Hepatocyte (in vitro differentiated cells): ENCODE results near the gene DENND6A.

Experiments
- EZH2 ChIP-seq: fragments of 200-600 bp; sonication (generic); IDR thresholded peaks from 2 replicates; pipeline ENCODE4 v1.6.1; 2016; ENCODE audit warnings: antibody characterized with exemption, mild to moderate bottlenecking, borderline replicate concordance
- EZH2phosphoT487 ChIP-seq: fragments of 200-600 bp; sonication (generic); IDR thresholded peaks from one replicate; pipeline ENCODE4 v1.6.1; 2018; ENCODE audit warnings: antibody characterized with exemption, mild to moderate bottlenecking, low read depth, moderate library complexity; ENCODE audit not compliant: unreplicated experiment, severe bottlenecking
- TF ChIP-seq, protein P1 (sequence below): fragments of 200-600 bp; sonication (generic); IDR thresholded peaks from 2 replicates; pipeline ENCODE4 v1.5.1; 2016; ENCODE audit warnings: antibody characterized with exemption, mild to moderate bottlenecking; ENCODE audit not compliant: poor library complexity

DNA sequence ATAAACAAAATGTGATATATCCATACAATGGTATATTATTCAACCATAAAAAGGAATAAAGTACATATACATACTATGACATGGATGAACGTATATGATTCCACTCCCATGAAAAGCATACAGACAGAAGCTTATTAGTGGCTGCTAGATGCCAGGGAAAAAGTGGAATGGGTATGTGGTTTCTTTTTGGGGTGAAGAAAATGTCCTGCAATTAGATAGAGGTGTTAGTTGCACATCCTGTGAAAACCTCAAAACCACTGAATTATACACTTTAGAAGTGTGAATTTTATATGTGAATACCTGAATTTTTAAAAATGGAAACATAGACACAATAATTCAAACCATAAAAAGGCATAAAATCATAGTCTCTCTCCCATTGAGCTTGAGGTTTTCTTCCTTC, 11.2 kb downstream of the DENND6A start:
- TF ChIP-seq, protein P1, sequence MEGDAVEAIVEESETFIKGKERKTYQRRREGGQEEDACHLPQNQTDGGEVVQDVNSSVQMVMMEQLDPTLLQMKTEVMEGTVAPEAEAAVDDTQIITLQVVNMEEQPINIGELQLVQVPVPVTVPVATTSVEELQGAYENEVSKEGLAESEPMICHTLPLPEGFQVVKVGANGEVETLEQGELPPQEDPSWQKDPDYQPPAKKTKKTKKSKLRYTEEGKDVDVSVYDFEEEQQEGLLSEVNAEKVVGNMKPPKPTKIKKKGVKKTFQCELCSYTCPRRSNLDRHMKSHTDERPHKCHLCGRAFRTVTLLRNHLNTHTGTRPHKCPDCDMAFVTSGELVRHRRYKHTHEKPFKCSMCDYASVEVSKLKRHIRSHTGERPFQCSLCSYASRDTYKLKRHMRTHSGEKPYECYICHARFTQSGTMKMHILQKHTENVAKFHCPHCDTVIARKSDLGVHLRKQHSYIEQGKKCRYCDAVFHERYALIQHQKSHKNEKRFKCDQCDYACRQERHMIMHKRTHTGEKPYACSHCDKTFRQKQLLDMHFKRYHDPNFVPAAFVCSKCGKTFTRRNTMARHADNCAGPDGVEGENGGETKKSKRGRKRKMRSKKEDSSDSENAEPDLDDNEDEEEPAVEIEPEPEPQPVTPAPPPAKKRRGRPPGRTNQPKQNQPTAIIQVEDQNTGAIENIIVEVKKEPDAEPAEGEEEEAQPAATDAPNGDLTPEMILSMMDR = no peak
- no peak for TF ChIP-seq EZH2
- TF ChIP-seq EZH2phosphoT487 = no peak
